HAP-1 (cell line): ENCODE data around the gene DCAF15.
A peak's percentile ranks its signal among the peaks of the same experiment; 100 is the strongest.
"Not testable (repeated sequence)": the region's sequence is repeated elsewhere in the genome, so short reads cannot be mapped to it uniquely, and the experiment has no call there.

Source experiments
- DNase-seq, 2 experiments: peaks; one replicate each; pipeline ENCODE4 v3.0.0-alpha.2; 2016 to 2020; ENCODE audit warnings: low spot score in 2 of 2
- H3K27me3 ChIP-seq: fragments of 250-450 bp; sonication (Bioruptor Pico); 2 replicates; pipeline ENCODE4 v1.5.1; 2020; ENCODE audit warnings: low read depth, mild to moderate bottlenecking, moderate library complexity
- H3K36me3 ChIP-seq: fragments of 250-450 bp; sonication (Bioruptor Pico); replicated peaks from 2 replicates; pipeline ENCODE4 v1.5.1; 2020; ENCODE audit warnings: mild to moderate bottlenecking
- H3K4me1 ChIP-seq: fragments of 250-450 bp; sonication (Bioruptor Pico); 2 replicates; pipeline ENCODE4 v1.5.1; 2020; ENCODE audit warnings: mild to moderate bottlenecking
- H3K4me3 ChIP-seq: fragments of 250-450 bp; sonication (Bioruptor Pico); 2 replicates; pipeline ENCODE4 v1.5.1; 2020; ENCODE audit warnings: mild to moderate bottlenecking, moderate library complexity
- H3K9me3 ChIP-seq: fragments of 250-450 bp; sonication (Bioruptor Pico); 2 replicates; pipeline ENCODE4 v1.5.1; 2020; ENCODE audit warnings: mild to moderate bottlenecking, moderate library complexity
- in situ Hi-C: fragments of 300-500 bp; cut with MboI; formaldehyde crosslinking; loops from 3 replicates; pipeline ENCODE4 v1.14.3; 2020; ENCODE audit warnings: low sequenced_read_pairs, inconsistent platforms, mixed read lengths

Gene DCAF15

GRCh38 chr19:13959141-13959961 is 7.0 kb downstream of the DCAF15 start:
- Histone ChIP-seq H3K27me3 (no peaks in the 10 kb centered on the region), H3K9me3 (no peaks in the 10 kb centered on the region), H3K4me1 (no peaks in the 10 kb centered on the region), H3K36me3 (peaks cover 57% of the 10 kb centered on the region), H3K4me3 (no peak overlapping the region)
- DNase-seq: no peak
- in situ Hi-C loops: no loop called here

- no peak overlapping the region for H3K4me3 ChIP-seq
- H3K4me1 ChIP-seq: no peaks in the 10 kb centered on the region
- in situ Hi-C loops: no loop called here
- no peaks in the 10 kb centered on the region for H3K27me3 ChIP-seq
- peaks cover 48% of the 10 kb centered on the region for H3K36me3 ChIP-seq
- H3K9me3 ChIP-seq: no peaks in the 10 kb centered on the region
- peak in 1 of 2 experiments; percentile 35 for DNase-seq
Observed at GRCh38 chr19:13959962-13960862, 7.9 kb downstream of the DCAF15 start.

- Histone ChIP-seq H3K27me3 (no peaks in the 10 kb centered on the region), H3K4me3 (no peak overlapping the region), H3K9me3 (no peaks in the 10 kb centered on the region), H3K36me3 (peaks cover 41% of the 10 kb centered on the region), H3K4me1 (no peaks in the 10 kb centered on the region)
- DNase-seq: no peak
- in situ Hi-C loops: no loop called here
Observed at GRCh38 chr19:13960863-13961784, 8.8 kb downstream of the DCAF15 start.

- in situ Hi-C loops: no loop called here
- Histone ChIP-seq H3K4me3 (no peak overlapping the region), H3K9me3 (no peaks in the 10 kb centered on the region), H3K36me3 (peaks cover 40% of the 10 kb centered on the region), H3K27me3 (no peaks in the 10 kb centered on the region), H3K4me1 (no peaks in the 10 kb centered on the region)
- no peak for DNase-seq
Observed at GRCh38 chr19:13961826-13962698, 9.8 kb downstream of the DCAF15 start.

GRCh38 chr19:13962699-13963602 is 10.6 kb downstream of the DCAF15 start:
- Histone ChIP-seq H3K4me3 (no peak overlapping the region), H3K27me3 (no peaks in the 10 kb centered on the region), H3K9me3 (no peaks in the 10 kb centered on the region), H3K36me3 (peaks cover 37% of the 10 kb centered on the region), H3K4me1 (no peaks in the 10 kb centered on the region)
- DNase-seq: no peak
- in situ Hi-C loops: no loop called here

GRCh38 chr19:13963603-13964105 is 11.3 kb downstream of the DCAF15 start:
- Histone ChIP-seq H3K36me3 (peaks cover 37% of the 10 kb centered on the region), H3K27me3 (no peaks in the 10 kb centered on the region), H3K9me3 (no peaks in the 10 kb centered on the region), H3K4me3 (no peak overlapping the region), H3K4me1 (no peaks in the 10 kb centered on the region)
- in situ Hi-C loops: no loop called here
- no peak for DNase-seq

GRCh38 chr19:13964776-13965175 is 12.5 kb downstream of the DCAF15 start:
- Histone ChIP-seq H3K36me3 (peaks cover 29% of the 10 kb centered on the region), H3K4me3 (no peak overlapping the region), H3K9me3 (no peaks in the 10 kb centered on the region), H3K27me3 (no peaks in the 10 kb centered on the region), H3K4me1 (no peaks in the 10 kb centered on the region)
- no peak for DNase-seq
- in situ Hi-C loops: no loop called here

- no peaks in the 10 kb centered on the region for H3K9me3 ChIP-seq
- H3K4me3 ChIP-seq: no peak overlapping the region
- H3K27me3 ChIP-seq: no peaks in the 10 kb centered on the region
- in situ Hi-C loops: no loop called here
- H3K36me3 ChIP-seq: peaks cover 22% of the 10 kb centered on the region
- no peak for DNase-seq
- no peaks in the 10 kb centered on the region for H3K4me1 ChIP-seq
Observed at GRCh38 chr19:13965377-13965896, 13.1 kb downstream of the DCAF15 start.

- H3K27me3 ChIP-seq: no peaks in the 10 kb centered on the region
- in situ Hi-C loops: no loop called here
- DNase-seq: no peak
- H3K4me1 ChIP-seq: no peaks in the 10 kb centered on the region
- H3K9me3 ChIP-seq: no peaks in the 10 kb centered on the region
- H3K36me3 ChIP-seq: peaks cover 16% of the 10 kb centered on the region
- H3K4me3 ChIP-seq: no peak overlapping the region
Observed at GRCh38 chr19:13965926-13966683, 13.8 kb downstream of the DCAF15 start.

- Histone ChIP-seq H3K9me3 (no peaks in the 10 kb centered on the region), H3K36me3 (peaks cover 12% of the 10 kb centered on the region), H3K4me3 (no peak overlapping the region), H3K4me1 (no peaks in the 10 kb centered on the region), H3K27me3 (no peaks in the 10 kb centered on the region)
- in situ Hi-C loops: no loop called here
- no peak for DNase-seq
Observed at GRCh38 chr19:13966684-13967128, 14.4 kb downstream of the DCAF15 start.

- H3K9me3 ChIP-seq, H3K4me1 ChIP-seq, in situ Hi-C loops, DNase-seq, H3K27me3 ChIP-seq, H3K4me3 ChIP-seq: not testable (repeated sequence)
- peaks cover 13% of the 10 kb centered on the region for H3K36me3 ChIP-seq
Observed at GRCh38 chr19:13967206-13967605, 14.9 kb downstream of the DCAF15 start.
